Measurements from ENCODE around the gene HOXD11. TPM values are rescaled to one million over a fixed set of nuclear protein-coding genes. Genes with fewer than 3 reads are reported as not detected.

HOXD11 gene
- total and polyA plus RNA-seq, 9 of the 15 experiments (the other 6 are each of a cell fraction or from before 2014, with no cell fraction given): not detected

DNA sequence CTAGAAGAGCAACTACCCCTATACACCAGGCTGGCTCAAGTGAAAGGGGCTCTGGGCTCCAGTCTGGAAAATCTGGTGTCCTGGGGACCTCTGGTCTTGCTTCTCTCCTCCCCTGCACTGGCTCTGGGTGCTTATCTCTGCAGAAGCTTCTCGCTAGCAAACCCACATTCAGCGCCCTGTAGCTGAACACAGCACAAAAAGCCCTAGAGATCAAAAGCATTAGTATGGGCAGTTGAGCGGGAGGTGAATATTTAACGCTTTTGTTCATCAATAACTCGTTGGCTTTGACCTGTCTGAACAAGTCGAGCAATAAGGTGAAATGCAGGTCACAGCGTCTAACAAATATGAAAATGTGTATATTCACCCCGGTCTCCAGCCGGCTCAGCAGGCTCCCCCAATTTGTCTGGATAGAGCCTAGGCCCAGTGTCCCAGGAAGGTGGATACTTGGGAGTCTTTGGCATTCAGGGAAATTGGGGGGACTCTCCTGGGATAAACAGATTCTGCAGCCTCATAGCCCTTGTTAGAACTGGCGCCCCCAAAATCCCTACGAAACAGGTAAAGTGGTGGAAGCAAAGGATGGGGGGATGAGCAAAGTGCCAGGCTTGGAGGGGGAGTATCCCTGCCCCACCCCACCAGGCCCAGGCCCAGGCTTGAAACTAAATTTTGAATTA is 41.8 kb downstream of the HOXD11 start:
- H3K4me2 ChIP-seq (ENCODE audit: insufficient read depth, low read length): no peak overlapping the region
- H3K4me1 ChIP-seq (replicated peaks in 1 of 2; ENCODE audit: control insufficient read depth in 2 of 2, insufficient read depth in 2 of 2, low read length in 2 of 2): peaks cover 0 to 10% of the 10 kb centered on the region in 2 experiments; a peak in 1 of 5 replicates
- WGBS (ENCODE audit: insufficient coverage, low coverage, missing lambda C conversion rate): under 1% methylated on average over 11 of the region's 11 CpGs
- H3K9me3 ChIP-seq (replicated peaks; ENCODE audit: control insufficient read depth, insufficient read depth, low read depth, low read length): no peaks in the 10 kb centered on the region
- peaks cover 63 to 69% of the 10 kb centered on the region in 2 experiments for H3K27me3 ChIP-seq (ENCODE audit: control insufficient read depth in 2 of 2, insufficient read depth in 2 of 2, low read length in 2 of 2)
- ATAC-seq (no peak; the same call in 2 of the 3 replicates), DNase-seq (ENCODE audit: extremely low read depth in 1 of 4, low spot score in 3 of 4) (no peak), FAIRE-seq (no peak)
- intact Hi-C loops (cut with micrococcal nuclease) (loop anchor here (10.0 kb wide), 2 partner anchors 226 to 1606 kb away; no protein-coding TSS in a partner anchor), in situ Hi-C loops (cut with MboI) (loop anchor here (25.0 kb wide), 2 partner anchors 663 to 1613 kb away; no protein-coding TSS in a partner anchor)
- no peak overlapping the region for H3K9ac ChIP-seq (ENCODE audit: insufficient read depth in 1 of 2, low read depth in 2 of 2, low read length in 2 of 2)
- no TSS peak for BruUV-seq (replicated peaks)
- H4K20me1 ChIP-seq (replicated peaks; ENCODE audit: control insufficient read depth, insufficient read depth, low read length): no peaks in the 10 kb centered on the region; the same call in 1 of the 2 replicates
- no peaks in the 10 kb centered on the region for H3K36me3 ChIP-seq (ENCODE audit: control insufficient read depth, insufficient read depth, low read length)
- no peak for TF ChIP-seq SMAD1 (IDR thresholded peaks at IDR 0.05; ENCODE audit: low read depth, low read length, partially characterized antibody)
- TF ChIP-seq FOS (IDR thresholded peaks at IDR 0.05; ENCODE audit: extremely low read depth, insufficient read length): no peak
- no peak for TF ChIP-seq USF1 (CRISPR knock-in tag; IDR thresholded peaks at IDR 0.05)
- POLR2A ChIA-PET: no interaction called here
- H3K9me1 ChIP-seq (ENCODE audit: control insufficient read depth, insufficient read depth, low read length): no peaks in the 10 kb centered on the region
- CTCF ChIA-PET (ENCODE audit: low intra/inter-chr PET ratio): interaction anchor here (1.0 kb wide), 1 partner anchor 1610 kb away, joined by 3 read pairs; no protein-coding TSS in a partner anchor
- no peak overlapping the region for H2AFZ ChIP-seq (ENCODE audit: low read depth, low read length)
- H3K79me2 ChIP-seq (ENCODE audit: control insufficient read depth, insufficient read depth, low read length): no peaks in the 10 kb centered on the region
- no peak overlapping the region for H3K27ac ChIP-seq (ENCODE audit: extremely low read depth, low read depth, low read length)
- no peak overlapping the region for H3K4me3 ChIP-seq

All from K562 (cell line).